Neural progenitor cell (in vitro differentiated cells): ENCODE results near the gene RAP1GDS1.

Source experiments
- EZH2 ChIP-seq: fragments of 200-600 bp; sonication (generic); IDR thresholded peaks from 2 replicates; pipeline ENCODE4 v1.6.1; 2017; ENCODE audit warnings: antibody characterized with exemption, mild to moderate bottlenecking, moderate library complexity
- EZH2phosphoT487 ChIP-seq: fragments of 200-600 bp; sonication (generic); IDR thresholded peaks from 2 replicates; pipeline ENCODE4 v1.6.1; 2017; ENCODE audit warnings: antibody characterized with exemption
- TF ChIP-seq, protein P1 (sequence below): fragments of 200-600 bp; sonication (generic); IDR thresholded peaks from 2 replicates; pipeline ENCODE4 v1.5.1; 2017; ENCODE audit warnings: antibody characterized with exemption, mild to moderate bottlenecking

DNA sequence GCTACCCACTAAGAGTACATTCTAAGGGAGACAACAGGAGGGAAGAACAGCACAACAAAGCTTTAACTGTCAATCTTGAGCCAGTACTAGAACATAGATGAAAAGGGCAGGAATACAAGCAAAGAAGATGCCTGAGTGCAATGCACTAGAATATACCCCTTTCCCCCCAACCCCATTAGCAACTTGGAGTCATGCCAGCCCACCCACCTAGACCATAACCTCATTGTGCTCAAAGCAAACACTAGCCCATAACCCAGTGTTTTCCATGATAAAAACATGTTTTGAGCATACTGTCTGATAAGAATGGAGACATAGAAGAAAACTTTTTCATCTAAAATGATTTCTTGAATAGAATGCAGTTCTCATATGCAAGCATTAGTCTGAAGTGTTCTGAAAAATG is 183.2 kb downstream of the RAP1GDS1 start:
- TF ChIP-seq, protein P1, sequence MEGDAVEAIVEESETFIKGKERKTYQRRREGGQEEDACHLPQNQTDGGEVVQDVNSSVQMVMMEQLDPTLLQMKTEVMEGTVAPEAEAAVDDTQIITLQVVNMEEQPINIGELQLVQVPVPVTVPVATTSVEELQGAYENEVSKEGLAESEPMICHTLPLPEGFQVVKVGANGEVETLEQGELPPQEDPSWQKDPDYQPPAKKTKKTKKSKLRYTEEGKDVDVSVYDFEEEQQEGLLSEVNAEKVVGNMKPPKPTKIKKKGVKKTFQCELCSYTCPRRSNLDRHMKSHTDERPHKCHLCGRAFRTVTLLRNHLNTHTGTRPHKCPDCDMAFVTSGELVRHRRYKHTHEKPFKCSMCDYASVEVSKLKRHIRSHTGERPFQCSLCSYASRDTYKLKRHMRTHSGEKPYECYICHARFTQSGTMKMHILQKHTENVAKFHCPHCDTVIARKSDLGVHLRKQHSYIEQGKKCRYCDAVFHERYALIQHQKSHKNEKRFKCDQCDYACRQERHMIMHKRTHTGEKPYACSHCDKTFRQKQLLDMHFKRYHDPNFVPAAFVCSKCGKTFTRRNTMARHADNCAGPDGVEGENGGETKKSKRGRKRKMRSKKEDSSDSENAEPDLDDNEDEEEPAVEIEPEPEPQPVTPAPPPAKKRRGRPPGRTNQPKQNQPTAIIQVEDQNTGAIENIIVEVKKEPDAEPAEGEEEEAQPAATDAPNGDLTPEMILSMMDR, result no peak
- no peak for TF ChIP-seq EZH2
- no peak for TF ChIP-seq EZH2phosphoT487
